ENCODE results near the gene TCF25.

- TF ChIP-seq, protein P1, sequence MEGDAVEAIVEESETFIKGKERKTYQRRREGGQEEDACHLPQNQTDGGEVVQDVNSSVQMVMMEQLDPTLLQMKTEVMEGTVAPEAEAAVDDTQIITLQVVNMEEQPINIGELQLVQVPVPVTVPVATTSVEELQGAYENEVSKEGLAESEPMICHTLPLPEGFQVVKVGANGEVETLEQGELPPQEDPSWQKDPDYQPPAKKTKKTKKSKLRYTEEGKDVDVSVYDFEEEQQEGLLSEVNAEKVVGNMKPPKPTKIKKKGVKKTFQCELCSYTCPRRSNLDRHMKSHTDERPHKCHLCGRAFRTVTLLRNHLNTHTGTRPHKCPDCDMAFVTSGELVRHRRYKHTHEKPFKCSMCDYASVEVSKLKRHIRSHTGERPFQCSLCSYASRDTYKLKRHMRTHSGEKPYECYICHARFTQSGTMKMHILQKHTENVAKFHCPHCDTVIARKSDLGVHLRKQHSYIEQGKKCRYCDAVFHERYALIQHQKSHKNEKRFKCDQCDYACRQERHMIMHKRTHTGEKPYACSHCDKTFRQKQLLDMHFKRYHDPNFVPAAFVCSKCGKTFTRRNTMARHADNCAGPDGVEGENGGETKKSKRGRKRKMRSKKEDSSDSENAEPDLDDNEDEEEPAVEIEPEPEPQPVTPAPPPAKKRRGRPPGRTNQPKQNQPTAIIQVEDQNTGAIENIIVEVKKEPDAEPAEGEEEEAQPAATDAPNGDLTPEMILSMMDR (IDR thresholded peaks at IDR 0.05) = no peak
- no peak for TF ChIP-seq USF1 (CRISPR knock-in tag; IDR thresholded peaks at IDR 0.05)
- TF ChIP-seq ATF1 (CRISPR knock-in tag; IDR thresholded peaks at IDR 0.05) = no peak
- TF ChIP-seq, protein P2, sequence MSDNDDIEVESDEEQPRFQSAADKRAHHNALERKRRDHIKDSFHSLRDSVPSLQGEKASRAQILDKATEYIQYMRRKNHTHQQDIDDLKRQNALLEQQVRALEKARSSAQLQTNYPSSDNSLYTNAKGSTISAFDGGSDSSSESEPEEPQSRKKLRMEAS (CRISPR knock-in tag; IDR thresholded peaks at IDR 0.05) = no peak
- TF ChIP-seq E2F4 (CRISPR knock-in tag; IDR thresholded peaks at IDR 0.05; ENCODE audit: borderline replicate concordance, low read depth) = no peak
- no peak for TF ChIP-seq RORB (CRISPR knock-in tag; IDR thresholded peaks at IDR 0.05)
Observed at GRCh38 chr16:89863741-89864526, 9.5 kb upstream of the TCF25 start.
